GM18867 (cell line): Measurements from ENCODE around the gene TMEM213.

Experiments used
- ATAC-seq: cut with Tn5 transposase; IDR thresholded peaks from one replicate; pipeline ENCODE4 v1.9.1; 2021; ENCODE audit warnings: mild to moderate bottlenecking, moderate library complexity; ENCODE audit not compliant: unreplicated experiment

Gene TMEM213

GRCh38 chr7:138837627-138838026 lies 39.8 kb downstream of the TMEM213 start:
- no peak for ATAC-seq

- ATAC-seq = no peak
These were observed 40.4 kb downstream of the TMEM213 start for GRCh38 chr7:138838166-138838565.

GRCh38 chr7:138842111-138842510 lies 44.3 kb downstream of the TMEM213 start:
- ATAC-seq = no peak

GRCh38 chr7:138843632-138844580 lies 46.1 kb downstream of the TMEM213 start:
- no peak for ATAC-seq

- ATAC-seq = no peak
These were observed 47.9 kb downstream of the TMEM213 start for GRCh38 chr7:138845711-138846110.

- ATAC-seq = no peak
These were observed 50.5 kb downstream of the TMEM213 start for GRCh38 chr7:138848056-138848980.

GRCh38 chr7:138849701-138850100 lies 51.9 kb downstream of the TMEM213 start:
- ATAC-seq = no peak

- no peak for ATAC-seq
These were observed 54.7 kb downstream of the TMEM213 start for GRCh38 chr7:138852469-138852868.

- ATAC-seq = no peak
These were observed 55.7 kb downstream of the TMEM213 start for GRCh38 chr7:138853448-138853847.

GRCh38 chr7:138854115-138854645 lies 56.4 kb downstream of the TMEM213 start:
- no peak for ATAC-seq

GRCh38 chr7:138857728-138858127 lies 59.9 kb downstream of the TMEM213 start:
- ATAC-seq = no peak

- ATAC-seq = no peak
These were observed 63.3 kb downstream of the TMEM213 start for GRCh38 chr7:138861051-138861450.

- no peak for ATAC-seq
These were observed 66.1 kb downstream of the TMEM213 start for GRCh38 chr7:138863931-138864330.

GRCh38 chr7:138864667-138865066 lies 66.9 kb downstream of the TMEM213 start:
- no peak for ATAC-seq

- peak; percentile 58 for ATAC-seq
These were observed 68.0 kb downstream of the TMEM213 start for GRCh38 chr7:138865843-138866242.

GRCh38 chr7:138866353-138866752 lies 68.6 kb downstream of the TMEM213 start:
- no peak for ATAC-seq

- ATAC-seq = no peak
These were observed 70.0 kb downstream of the TMEM213 start for GRCh38 chr7:138867744-138868143.

GRCh38 chr7:138868711-138869110 lies 70.9 kb downstream of the TMEM213 start:
- ATAC-seq = no peak

GRCh38 chr7:138869353-138869752 lies 71.6 kb downstream of the TMEM213 start:
- no peak for ATAC-seq

GRCh38 chr7:138871065-138871813 lies 73.4 kb downstream of the TMEM213 start:
- ATAC-seq = no peak

GRCh38 chr7:138871814-138872090 lies 74.0 kb downstream of the TMEM213 start:
- ATAC-seq = no peak
